ENCODE data around the gene B9D1. TPM values are rescaled to one million over a fixed set of nuclear protein-coding genes. Genes with fewer than 3 reads are reported as not detected.

B9D1 gene
- total RNA-seq, 2 donors from 2014 or later: 18.7 to 24.6 TPM

GRCh38 chr17:19310151-19310550 is 52.4 kb downstream of the B9D1 start:
- no peak for TF ChIP-seq CTCF (IDR thresholded peaks at IDR 0.05)
- Histone ChIP-seq H3K4me3 (no peak overlapping the region), H3K9me3 (no peaks in the 10 kb centered on the region), H3K27ac (no peak overlapping the region), H3K27me3 (no peaks in the 10 kb centered on the region), H3K4me1 (peaks cover 0 to 64% of the 10 kb centered on the region in 2 donors), H3K36me3 (peaks cover 49% of the 10 kb centered on the region)
- no peak for DNase-seq (ENCODE audit: low spot score)

- H3K36me3 ChIP-seq: peaks cover 47% of the 10 kb centered on the region
Observed at GRCh38 chr17:19309701-19310100, 52.8 kb downstream of the B9D1 start.

GRCh38 chr17:19308398-19308797 is 54.1 kb downstream of the B9D1 start:
- Histone ChIP-seq H3K4me3 (no peak overlapping the region), H3K36me3 (peaks cover 35% of the 10 kb centered on the region), H3K27ac (no peak overlapping the region), H3K4me1 (peaks cover 0 to 71% of the 10 kb centered on the region in 2 donors), H3K27me3 (no peaks in the 10 kb centered on the region), H3K9me3 (no peaks in the 10 kb centered on the region)
- no peak for TF ChIP-seq CTCF (IDR thresholded peaks at IDR 0.05)
- no peak for DNase-seq (ENCODE audit: low spot score)

More at GRCh38 chr17:19309701-19310100, 52.8 kb downstream of the B9D1 start:
- H3K9me3 ChIP-seq: no peaks in the 10 kb centered on the region
- no peaks in the 10 kb centered on the region for H3K27me3 ChIP-seq
- no peak for TF ChIP-seq CTCF (IDR thresholded peaks at IDR 0.05)
- H3K4me1 ChIP-seq: peaks cover 0 to 67% of the 10 kb centered on the region in 2 donors
- no peak overlapping the region for H3K4me3 ChIP-seq
- no peak overlapping the region for H3K27ac ChIP-seq
- DNase-seq (ENCODE audit: low spot score): no peak

- no peak for DNase-seq (ENCODE audit: low spot score)
- TF ChIP-seq CTCF (IDR thresholded peaks at IDR 0.05): no peak
- Histone ChIP-seq H3K27me3 (no peaks in the 10 kb centered on the region), H3K4me3 (no peak overlapping the region), H3K36me3 (peaks cover 26% of the 10 kb centered on the region), H3K4me1 (peaks cover 0 to 71% of the 10 kb centered on the region in 2 donors), H3K27ac (no peak overlapping the region), H3K9me3 (no peaks in the 10 kb centered on the region)
Observed at GRCh38 chr17:19307521-19307920, 55.0 kb downstream of the B9D1 start.

GRCh38 chr17:19306160-19307111 is 56.1 kb downstream of the B9D1 start:
- no peak for DNase-seq (ENCODE audit: low spot score)
- TF ChIP-seq CTCF (IDR thresholded peaks at IDR 0.05): no peak
- no peaks in the 10 kb centered on the region for H3K9me3 ChIP-seq
- H3K27me3 ChIP-seq: no peaks in the 10 kb centered on the region
- H3K4me1 ChIP-seq: peaks cover 0 to 75% of the 10 kb centered on the region in 2 donors
- H3K27ac ChIP-seq: peak overlapping the region in 1 of 2 donors; percentile 78
- H3K4me3 ChIP-seq: no peak overlapping the region
- peaks cover 16% of the 10 kb centered on the region for H3K36me3 ChIP-seq
